Activated T-helper 9 cell treated with anti-CD3 and anti-CD28 coated beads, Interleukin-2, amount 50 U/mL, for 16 hours (primary cell): ENCODE results near the gene CCN6.
"Not testable (repeated sequence)": the region's sequence is repeated elsewhere in the genome, so short reads cannot be mapped to it uniquely, and the experiment has no call there.

ENCODE experiments used
- DNase-seq: peaks from one replicate; pipeline ENCODE4 v3.0.0-alpha.2; 2020; ENCODE audit warnings: low read depth

Gene CCN6

DNA sequence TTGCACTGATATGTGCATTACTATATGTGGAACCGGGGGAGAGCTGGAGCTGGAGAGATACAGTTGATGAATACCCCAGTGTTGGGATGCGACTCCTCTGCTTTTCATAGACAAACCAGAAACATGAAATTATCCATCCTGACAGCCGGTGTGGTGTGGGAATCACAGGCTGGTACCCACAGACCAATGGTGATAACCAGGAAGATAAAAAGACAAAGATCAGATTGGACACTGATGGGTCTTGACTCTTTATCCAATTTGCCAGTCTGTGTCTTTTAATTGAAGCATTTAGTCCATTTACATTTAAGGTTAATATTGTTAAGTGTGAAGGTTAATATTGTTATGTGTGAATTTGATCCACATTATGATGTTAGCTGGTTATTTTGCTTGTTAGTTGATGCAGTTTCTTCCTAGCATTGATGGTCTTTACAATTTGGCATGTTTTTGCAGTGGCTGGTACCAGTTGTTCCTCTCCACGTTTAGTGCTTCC lies 2.6 kb upstream of the CCN6 start:
- not testable (repeated sequence) for DNase-seq

DNA sequence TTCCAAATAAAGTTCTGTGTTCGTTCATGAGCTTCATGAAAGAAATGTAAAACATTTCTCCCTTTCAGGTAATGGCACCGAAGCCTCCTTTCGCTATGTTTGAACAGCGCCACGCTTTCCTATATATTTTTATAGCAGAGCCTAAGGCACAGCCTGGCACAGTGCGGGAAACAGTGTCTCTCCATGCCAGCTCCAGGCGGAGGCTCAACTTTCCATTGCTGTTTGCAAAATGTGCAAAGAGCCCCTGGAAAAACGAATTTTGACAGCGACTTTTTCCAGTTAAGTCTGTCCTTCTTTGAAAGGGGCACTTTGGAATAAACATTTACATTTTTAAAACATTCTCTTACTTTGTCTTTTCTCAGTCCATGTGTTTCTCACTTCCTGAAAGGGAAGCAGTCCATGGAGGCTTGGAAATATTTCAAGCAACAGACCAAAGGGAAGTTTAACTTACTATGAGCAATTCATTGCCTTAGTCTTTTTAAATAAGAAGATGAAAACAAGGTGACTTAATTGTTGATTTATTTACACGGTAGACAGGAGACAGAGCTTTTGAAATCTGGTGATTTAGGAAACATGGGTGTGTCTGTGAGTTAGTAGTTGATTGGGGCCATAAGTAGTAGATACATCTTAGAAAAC lies 769 bp downstream of the CCN6 start:
- DNase-seq = no peak

DNA sequence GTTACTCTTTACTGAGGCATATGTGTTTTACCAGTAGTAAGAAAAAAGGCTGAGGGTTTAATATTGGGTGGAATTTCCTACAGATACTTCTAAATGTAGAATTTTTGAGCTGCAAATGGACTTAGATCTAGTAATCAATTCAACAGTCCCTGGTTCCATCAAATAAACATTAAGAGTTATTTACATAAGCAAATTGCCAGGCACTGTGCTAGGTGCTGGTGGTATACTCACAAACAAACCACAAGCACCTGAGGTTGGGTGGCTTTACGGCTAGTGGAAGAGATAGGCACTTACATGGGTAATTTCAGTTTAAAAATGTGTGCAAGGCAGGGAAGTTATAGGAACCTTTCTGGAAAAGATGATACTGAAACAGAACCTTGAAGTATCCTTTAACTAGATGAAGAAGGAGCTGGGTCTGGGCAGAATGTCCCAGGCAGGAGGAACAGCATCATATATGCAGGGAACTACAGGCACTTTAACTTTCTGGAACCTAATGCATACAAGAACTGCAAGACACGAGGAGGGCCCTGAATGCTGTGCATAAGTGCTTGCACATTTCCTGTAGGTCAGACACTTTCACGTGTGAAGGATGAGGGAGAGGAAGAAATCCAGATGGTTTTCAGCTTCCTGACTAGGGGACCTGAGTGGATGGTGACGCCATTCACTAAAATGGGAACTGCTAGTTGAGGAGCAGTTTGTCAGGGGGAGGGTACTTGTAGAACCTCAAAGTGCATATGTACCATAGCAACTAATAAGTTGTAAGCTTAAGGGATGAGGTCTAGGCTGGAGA lies 4.5 kb downstream of the CCN6 start:
- DNase-seq = no peak

DNA sequence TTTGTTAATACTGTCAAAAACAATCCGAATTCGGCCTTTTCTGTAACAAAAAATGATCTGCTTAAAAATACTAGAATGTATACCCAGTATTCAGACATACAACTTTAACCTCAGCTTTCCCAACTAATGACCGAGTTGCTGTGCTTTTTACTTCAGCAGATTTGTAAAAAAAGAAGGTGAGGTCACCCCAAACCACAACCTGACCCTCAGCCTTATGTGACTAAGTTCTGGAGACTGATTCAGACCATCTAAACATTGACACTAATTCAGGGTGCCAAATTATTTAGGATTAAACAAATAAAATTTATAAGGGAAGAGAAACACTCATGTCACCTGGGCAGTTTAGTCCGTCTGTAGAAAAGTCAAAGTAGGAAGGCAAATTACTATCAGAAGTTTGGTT lies 7.7 kb downstream of the CCN6 start:
- DNase-seq = no peak

DNA sequence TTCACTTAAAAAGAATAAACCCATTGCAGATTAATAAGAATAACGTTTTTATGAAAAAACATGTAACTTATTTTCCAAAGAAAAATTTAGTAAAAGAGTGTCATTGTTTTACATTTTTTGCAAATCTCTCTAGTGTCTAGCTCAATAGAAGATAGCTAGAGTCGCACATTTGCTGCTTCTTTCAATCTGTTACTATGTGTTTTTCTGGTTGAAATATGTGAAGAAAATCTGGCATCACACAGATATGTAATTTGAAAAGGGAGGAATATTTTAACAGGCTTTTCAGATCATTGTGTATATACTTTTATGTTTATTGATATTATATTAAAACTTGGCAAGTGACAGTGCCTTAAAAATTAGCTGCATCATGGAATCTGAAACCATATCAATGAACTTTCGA lies 9.1 kb downstream of the CCN6 start:
- DNase-seq = no peak

DNA sequence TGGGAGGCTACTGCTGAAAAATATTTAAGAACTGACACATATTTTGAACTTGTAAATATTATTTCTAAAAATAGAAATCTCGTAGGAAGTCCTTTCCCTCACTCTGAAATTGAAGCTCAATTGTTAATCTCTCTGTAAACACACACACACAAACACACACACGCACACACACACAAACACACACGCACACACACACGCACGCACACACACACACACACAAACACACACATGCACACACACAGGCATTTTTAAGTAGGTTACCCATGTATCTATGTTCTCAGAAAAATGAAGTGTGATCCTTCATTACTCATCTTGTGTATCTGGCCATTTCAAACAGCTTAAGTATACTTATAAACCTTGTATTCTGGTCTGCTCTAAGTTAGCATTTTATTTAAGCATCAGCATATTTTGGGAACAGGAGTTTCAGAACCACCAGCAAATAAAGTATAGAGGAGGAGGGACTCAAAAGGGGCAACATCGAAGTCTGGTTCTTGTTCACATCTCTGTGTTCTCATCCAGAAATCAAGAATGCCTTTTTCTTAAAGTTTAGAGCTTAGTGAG lies 11.6 kb downstream of the CCN6 start:
- no peak for DNase-seq

DNA sequence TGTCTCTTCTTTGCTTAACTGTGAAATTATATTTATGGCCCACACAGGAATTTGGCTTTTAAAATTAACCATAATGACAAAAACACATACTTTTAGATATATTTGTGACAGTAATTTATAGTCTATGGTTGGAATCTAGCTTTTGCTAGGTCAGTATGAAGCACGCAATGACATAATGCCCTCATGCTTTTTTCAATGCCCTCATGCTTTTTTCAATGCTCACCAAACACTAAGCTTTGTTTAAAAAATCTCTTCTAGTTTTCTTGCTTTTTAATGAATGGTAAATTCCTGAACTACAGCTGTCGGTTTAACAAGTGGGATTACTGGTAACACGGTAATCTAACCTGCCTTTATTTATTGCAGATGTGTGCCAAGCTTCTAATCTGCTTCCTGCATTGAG lies 12.7 kb downstream of the CCN6 start:
- no peak for DNase-seq

DNA sequence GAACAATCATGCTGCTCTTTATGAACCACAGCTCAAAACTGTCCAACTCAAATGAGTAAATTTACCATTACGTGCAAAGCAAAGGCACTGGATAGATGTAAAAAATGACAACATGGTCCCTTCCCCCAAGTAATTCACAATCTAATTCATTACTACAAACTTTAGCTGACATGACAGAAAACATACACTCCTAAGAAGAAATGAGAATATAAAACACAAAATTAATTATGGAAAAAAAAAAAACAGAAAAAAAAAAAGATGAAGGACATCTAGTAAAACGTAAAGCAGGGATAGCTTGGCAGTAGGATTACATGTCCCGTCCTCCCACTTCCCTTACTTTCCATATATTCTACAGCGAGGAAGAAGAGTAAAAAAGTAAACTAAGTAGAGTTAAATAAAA lies 27.7 kb downstream of the CCN6 start:
- DNase-seq = no peak

DNA sequence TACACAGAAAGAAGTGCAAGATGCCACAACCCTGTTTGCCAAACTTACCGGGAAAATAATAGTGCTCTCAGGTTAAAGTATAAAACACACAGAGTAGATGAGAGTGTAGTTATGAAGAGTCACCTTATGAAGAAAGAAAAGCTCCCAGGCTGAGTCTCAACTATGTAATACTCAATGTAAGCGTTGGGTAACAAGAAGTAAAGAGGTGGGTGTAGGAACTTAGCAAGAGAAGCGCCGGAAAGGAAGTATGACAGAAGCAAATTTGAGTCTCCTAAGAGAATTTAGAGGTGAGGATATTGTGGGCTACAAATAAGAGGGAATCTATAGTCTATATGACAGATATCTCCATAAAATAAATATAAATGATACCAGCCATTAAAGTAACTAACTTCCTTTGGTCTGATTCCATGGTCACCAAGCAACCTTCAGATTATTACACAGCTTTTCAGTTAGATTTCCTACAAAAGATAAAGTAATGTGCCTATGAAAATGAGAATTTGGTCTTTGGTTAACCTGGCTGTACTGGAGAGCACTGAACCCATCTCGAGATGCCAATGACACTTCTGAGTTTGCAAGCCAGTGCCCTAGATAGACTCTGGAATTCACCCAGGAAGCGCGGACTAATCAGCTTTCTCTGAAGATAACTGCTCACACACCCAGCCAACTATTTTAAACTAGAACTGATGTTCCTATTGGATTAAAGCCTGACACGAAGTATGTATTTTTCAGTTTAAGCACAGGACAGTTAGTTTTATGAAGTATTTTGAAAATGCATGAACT lies 31.6 kb downstream of the CCN6 start:
- DNase-seq = no peak

DNA sequence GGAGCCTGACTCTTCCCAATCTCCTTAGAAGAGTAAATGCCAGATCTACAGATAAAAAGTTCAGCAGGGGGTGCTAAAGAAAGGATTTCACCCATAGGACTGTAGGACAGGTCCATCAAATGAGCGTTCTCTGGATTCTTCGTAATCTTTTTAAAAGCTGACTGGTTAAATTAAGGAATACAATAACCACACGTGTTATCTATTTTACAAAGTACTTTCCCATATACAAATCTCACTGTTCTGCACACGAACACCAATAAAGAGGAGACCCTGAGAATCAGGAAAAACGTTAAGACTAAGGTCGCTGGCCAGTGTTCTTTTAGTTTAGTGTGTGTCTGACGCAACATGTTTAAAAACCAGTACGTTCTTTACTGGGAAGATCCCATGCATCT lies 32.8 kb downstream of the CCN6 start:
- DNase-seq = no peak

DNA sequence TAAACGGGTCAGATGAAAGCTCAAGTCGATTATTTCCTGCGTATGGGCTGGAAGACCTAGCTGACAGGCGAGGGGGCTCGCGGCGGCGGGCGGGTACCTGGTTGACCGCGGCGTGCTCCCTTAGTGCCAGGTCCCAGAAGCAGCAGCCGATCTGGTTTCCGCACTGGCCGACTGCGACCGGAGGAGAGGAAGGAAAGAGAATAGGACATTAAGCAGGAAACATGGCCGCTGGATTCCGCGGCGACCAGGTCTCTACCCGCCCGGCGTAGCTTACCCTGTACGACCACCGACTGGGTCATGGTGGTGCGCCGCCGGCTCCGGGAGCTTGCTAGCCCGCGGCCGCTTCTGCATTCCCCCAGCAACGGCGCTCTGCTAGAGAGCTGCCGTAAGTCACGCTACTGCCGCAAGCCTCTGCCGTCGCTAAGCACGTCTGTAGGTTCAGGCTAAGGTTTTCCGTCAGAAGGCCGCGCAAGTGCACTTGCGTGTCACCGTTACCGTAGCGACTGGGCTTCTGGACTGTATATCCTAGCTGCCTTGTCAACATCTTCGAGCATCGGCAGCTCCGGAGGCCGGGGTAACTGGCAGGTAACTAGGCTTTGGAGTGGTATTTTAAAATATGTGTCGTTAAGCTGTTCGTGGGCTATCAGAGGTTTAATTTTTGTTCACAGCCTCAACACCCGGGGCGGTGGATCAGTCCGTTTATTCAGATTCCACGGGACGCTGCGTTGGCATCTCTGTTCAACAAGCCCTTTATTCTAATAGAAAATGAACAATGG lies 33.4 kb downstream of the CCN6 start, which contains the start of the genes FAM229B and TUBE1:
Gene FAM229B, plus strand, starts transcription at position 456 of the 776 bp plus-strand sequence. CDS start 11,693 bp downstream, outside the sequence.
Gene TUBE1, minus strand, starts transcription at position 347 of the 776 bp plus-strand sequence. Its CDS starts 48 bp downstream, at position 299.
- peak; percentile 83 for DNase-seq

DNA sequence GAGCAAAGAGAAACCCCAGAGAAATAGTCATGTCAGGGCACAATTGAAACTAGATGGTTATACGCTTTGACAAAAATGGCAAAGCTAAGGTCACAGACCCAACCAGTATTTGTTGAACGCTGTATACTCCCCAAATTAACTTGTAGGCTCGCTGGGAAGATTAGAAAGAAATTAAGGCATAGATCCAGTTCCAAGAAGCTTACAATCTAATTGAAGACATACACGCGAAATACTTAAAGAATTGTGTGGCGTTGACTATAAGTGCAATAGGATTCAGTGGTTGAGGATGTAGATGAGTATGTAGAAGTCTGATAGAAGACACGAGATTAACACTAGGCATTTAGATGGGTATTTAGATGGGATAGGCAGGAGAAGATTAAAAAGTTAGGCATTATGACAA lies 34.0 kb downstream of the CCN6 start:
- no peak for DNase-seq

DNA sequence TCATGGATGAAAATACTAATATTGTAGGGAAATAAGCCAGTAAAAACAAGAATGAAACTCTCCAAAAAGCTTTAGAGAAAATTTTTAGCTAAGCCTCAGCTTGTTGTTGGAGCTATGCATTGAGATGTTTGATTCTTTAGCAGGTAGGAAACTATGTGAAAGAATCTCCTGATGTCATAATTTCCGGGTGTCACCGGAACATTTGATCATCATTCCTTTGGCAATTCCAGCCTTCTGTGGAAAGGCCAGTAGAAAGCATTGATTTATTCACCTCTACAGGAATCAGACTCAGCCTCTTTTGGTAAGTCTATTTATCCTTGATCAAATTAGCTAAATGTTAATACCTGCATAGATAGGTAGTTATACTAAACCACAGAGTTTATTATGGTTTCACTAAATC lies 43.0 kb downstream of the CCN6 start:
- DNase-seq = no peak

DNA sequence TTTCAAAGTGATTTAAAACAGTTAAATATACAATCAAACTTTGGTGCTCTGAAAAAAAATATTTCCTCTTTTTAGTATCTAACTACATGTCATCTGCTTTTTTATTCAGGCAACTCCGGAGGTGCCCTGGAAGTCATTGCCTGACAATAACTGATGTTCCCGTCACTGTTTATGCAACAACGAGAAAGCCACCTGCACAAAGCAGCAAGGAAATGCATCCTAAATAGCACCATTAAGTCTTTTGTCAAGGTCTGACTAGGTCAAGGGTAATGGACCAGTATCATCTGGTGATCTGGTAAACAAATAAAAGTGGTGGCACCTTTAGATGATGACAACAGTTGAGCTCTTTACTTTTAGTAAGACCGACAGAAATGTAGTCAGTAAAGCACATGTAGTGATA lies 46.7 kb downstream of the CCN6 start:
- DNase-seq = no peak

DNA sequence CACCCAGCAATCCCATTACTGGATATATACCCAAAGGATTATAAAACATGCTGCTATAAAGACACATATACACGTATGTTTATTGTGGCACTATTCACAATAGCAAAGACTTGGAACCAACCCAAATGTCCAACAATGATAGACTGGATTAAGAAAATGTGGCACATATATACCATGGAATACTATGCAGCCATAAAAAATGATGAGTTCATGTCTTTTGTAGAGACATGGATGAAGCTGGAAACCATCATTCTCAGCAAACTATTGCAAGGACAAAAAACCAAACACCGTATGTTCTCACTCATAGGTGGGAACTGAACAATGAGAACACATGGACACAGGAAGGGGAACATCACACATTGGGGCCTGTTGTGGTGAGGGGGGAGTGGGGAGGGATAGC lies 52.1 kb downstream of the CCN6 start:
- DNase-seq = not testable (repeated sequence)

DNA sequence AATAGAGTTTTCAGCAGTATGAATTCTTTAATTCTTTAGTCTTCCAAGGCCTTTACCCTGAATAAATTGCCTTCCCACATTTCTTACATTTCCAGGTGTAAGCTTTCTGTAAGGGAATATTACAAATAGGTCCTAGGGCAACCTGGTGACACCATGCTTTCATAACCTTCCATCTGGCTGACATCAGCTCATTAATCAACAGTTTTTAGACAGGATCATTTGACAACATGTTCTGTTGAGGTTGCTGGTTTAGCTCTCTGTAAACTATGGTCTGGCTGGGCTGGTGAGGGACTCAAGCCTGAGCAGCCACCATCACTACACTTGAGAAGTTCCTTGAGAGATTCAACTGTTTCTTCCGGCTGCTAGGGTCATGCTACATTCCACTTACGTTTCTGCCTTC lies 52.7 kb downstream of the CCN6 start:
- DNase-seq = no peak

DNA sequence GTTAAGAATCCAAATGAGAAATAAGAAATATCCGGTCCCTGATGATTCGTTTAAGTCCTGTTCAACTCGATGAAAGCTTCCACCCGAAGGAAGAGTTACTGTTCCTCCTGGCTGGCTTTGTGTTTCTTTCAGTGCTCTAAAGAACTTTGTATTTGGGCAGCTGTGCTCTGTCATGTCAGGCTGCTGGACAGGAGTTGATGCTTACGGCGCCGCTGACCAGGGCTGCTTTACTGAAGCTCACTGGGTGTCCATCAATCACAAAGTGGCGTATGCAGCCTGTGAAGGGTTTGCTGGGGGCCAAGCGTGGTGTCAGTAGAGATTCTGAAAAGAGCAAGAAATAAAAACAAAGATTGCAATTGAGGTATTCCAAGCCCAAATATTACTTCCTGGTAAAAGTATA lies 55.4 kb downstream of the CCN6 start:
- DNase-seq = no peak

DNA sequence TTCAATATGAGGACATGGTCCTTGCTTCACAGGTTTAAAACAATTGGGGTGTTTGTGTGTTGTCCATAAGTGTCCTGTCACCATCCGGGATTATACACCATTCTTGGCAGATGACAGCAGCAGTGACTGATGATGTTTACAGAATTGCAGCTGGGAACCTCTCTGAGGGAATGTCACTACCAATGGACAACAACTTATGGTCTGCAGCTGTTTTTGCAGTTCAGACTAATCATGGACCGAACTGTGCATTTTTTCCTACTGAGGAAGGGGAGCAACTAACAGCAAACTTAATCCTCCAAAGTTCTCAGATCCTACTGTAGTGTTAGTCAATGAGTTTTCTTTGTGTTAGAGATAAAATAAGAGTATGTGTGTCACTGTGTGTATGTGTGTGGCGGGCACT lies 59.5 kb downstream of the CCN6 start:
- no peak for DNase-seq

DNA sequence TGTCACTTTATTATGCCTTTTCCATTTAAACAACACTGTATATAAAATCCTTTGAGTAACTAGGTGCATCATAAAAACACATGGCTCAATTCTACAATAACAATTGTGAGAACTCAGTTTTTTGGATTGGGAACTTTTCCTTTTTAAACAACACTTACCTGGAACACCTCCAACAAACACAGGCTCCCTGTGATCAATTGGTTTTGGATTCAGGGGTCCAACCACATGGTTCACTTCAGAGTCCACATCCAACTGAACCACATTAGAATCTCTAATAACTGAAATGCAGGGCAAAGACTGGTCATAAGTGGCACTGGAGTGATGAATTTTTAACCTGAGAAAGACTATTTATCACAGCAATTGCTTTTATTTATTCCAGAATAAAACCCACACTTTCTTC lies 60.0 kb downstream of the CCN6 start:
- no peak for DNase-seq

DNA sequence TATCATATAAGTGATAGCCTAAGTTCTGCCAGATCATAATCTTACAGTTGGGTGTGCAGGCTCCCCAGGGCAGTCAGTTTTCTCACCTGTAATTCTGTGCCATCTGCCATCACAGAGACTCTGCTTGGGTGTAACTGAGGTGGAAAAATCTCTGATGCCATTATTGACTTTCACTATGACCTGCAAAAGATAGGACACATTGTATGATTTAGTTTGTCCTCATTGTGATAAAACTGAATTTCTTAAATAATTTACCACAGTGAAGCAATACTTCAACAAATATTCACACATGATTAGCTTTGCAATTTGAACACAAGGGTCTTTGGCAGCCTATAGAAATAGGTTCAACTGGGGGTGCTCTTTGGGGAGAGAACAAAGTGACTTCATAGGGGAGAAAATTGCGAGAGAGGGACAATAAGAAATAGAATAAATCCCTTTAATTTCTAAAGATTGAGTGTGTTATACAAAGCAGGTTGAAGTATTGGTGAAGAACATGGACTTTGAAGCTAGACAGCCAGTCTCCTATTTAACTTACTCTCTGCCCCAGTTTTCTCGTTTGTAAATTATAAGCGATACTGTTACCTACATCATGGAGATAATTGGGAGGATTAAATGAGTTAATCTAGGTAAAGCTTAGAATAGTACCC lies 60.8 kb downstream of the CCN6 start:
- no peak for DNase-seq

DNA sequence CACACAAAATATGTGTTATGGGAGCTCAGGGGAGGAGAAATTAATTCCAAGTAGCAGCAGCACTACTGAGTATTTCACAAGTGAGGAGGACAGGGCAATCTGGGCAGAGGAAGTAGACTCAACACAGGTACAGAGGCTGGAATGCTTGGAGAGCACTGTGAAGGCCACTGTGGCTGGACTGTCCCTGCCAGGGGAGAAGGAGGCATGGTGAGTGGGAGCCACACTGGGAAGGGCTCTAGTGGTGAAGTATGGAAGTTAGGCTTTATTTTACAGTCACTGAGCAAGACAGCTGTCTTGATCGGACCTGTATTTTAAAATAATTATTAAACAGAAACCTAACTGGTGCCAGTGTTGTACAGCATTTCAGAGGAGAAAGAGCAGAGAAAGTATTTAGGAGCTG lies 62.3 kb downstream of the CCN6 start:
- no peak for DNase-seq
